Frontal cortex (tissue), 4 donors: ENCODE data around the gene SLC25A45. TPM values are rescaled to one million over a fixed set of nuclear protein-coding genes. Genes with fewer than 3 reads are reported as not detected.
A peak's percentile ranks its signal among the peaks of the same experiment; 100 is the strongest.
"Not testable (repeated sequence)": the region's sequence is repeated elsewhere in the genome, so short reads cannot be mapped to it uniquely, and the experiment has no call there.

Source experiments
- DNase-seq, 2 donors: peaks; one replicate each; pipeline ENCODE4 v3.0.0; 2012; ENCODE audit warnings: low spot score in 2 of 2
- FAIRE-seq: peaks from 2 replicates; lab custom pipeline; 2012; peaks lifted over from hg19 to GRCh38; lab: Jason Lieb, UNC
- total RNA-seq: library from RNA; depleted of rRNA; stranded (reverse); fragments of >200 nt; gene quantifications from one replicate; pipeline ENCODE4 v1.2.3, GENCODE V29; 2014
- donor health status: control.
- donor health status: control.
- donor health status: control.

Gene SLC25A45
- total RNA-seq, 1 donor from 2014 or later: 0.41 TPM

GRCh38 chr11:65421794-65422632 is 39.6 kb upstream of the SLC25A45 start:
- DNase-seq (peak; percentile 77 to 82), FAIRE-seq (no peak)

- peak; percentile 59 to 63 for DNase-seq
- FAIRE-seq: no peak
These were observed 38.7 kb upstream of the SLC25A45 start for GRCh38 chr11:65420979-65421793.

- DNase-seq (no peak), FAIRE-seq (no peak)
These were observed 38.1 kb upstream of the SLC25A45 start for GRCh38 chr11:65420506-65420905.

GRCh38 chr11:65419772-65420481 is 37.5 kb upstream of the SLC25A45 start:
- no peak for FAIRE-seq

GRCh38 chr11:65419460-65419771 is 37.0 kb upstream of the SLC25A45 start:
- no peak for DNase-seq
- FAIRE-seq: no peak

More at GRCh38 chr11:65419772-65420481, 37.5 kb upstream of the SLC25A45 start:
- DNase-seq: peak; percentile 68 to 69

- FAIRE-seq (no peak), DNase-seq (peak; percentile 74 to 77)
These were observed 36.4 kb upstream of the SLC25A45 start for GRCh38 chr11:65418681-65419459.

GRCh38 chr11:65418431-65418680 is 35.9 kb upstream of the SLC25A45 start:
- DNase-seq: no peak
- no peak for FAIRE-seq

GRCh38 chr11:65417702-65418430 is 35.4 kb upstream of the SLC25A45 start:
- DNase-seq: no peak
- FAIRE-seq: no peak

GRCh38 chr11:65416841-65417701 is 34.6 kb upstream of the SLC25A45 start:
- FAIRE-seq (no peak), DNase-seq (peak in 1 of 2 donors; percentile 30)

- DNase-seq (peak; percentile 84 to 91), FAIRE-seq (no peak)
These were observed 33.9 kb upstream of the SLC25A45 start for GRCh38 chr11:65416341-65416824.

GRCh38 chr11:65415499-65416340 is 33.3 kb upstream of the SLC25A45 start:
- DNase-seq: no peak

GRCh38 chr11:65414776-65415498 is 32.5 kb upstream of the SLC25A45 start:
- peak in 1 of 2 donors; percentile 24 for DNase-seq
- no peak for FAIRE-seq

More at GRCh38 chr11:65415499-65416340, 33.3 kb upstream of the SLC25A45 start:
- no peak for FAIRE-seq

GRCh38 chr11:65413077-65413664 is 30.7 kb upstream of the SLC25A45 start:
- not testable (repeated sequence) for DNase-seq, FAIRE-seq

GRCh38 chr11:65412271-65413076 is 30.0 kb upstream of the SLC25A45 start:
- DNase-seq: no peak
- no peak for FAIRE-seq

GRCh38 chr11:65411681-65412070 is 29.2 kb upstream of the SLC25A45 start:
- DNase-seq: no peak
- FAIRE-seq: no peak
